ENCODE results near the gene EXOC6B.

Gene EXOC6B

DNA sequence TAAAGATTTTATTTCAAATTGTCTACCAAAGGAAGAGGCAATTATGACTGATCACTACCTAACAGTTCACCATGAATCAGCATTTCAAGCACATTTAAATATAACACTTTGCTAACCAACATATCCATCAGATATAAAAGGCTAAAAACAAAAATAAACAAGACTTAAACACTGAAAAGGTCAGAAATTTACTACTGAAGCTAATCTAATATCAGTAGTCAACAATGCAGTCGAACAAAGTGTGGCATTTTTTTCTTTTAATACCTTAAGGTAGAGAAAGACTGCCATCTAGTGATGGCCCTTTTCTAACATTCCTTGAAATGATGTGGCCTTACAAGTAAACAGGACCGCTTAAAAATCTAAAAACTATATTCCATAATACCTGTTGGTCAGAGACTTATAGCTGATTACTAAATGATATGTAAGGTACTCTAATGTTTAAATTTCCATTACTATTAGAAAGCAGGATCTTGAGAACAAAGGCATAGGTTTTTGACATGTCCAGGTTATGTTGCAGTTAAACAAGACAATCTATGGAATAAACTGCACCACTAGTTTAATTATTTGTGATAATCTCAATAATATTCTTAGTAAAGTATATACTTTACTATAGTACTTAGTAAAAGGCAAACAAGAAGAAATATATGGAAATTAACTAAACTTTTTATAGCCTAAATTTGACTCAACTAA is 80.0 kb downstream of the EXOC6B start:
- ChIA-PET POLR2A (interaction anchor here (0.5 kb wide), 1 partner anchor 353 kb away, joined by 3 read pairs; no protein-coding TSS in a partner anchor), CTCF (interaction anchor here (1.0 to 1.7 kb wide), 10 partner anchors 8 to 1199 kb away, joined by 3 to 7 read pairs (median 4); no protein-coding TSS in a partner anchor)
- peak; percentile 12 for DNase-seq (ENCODE audit: extremely low spot score)
- TF ChIP-seq, protein P1, sequence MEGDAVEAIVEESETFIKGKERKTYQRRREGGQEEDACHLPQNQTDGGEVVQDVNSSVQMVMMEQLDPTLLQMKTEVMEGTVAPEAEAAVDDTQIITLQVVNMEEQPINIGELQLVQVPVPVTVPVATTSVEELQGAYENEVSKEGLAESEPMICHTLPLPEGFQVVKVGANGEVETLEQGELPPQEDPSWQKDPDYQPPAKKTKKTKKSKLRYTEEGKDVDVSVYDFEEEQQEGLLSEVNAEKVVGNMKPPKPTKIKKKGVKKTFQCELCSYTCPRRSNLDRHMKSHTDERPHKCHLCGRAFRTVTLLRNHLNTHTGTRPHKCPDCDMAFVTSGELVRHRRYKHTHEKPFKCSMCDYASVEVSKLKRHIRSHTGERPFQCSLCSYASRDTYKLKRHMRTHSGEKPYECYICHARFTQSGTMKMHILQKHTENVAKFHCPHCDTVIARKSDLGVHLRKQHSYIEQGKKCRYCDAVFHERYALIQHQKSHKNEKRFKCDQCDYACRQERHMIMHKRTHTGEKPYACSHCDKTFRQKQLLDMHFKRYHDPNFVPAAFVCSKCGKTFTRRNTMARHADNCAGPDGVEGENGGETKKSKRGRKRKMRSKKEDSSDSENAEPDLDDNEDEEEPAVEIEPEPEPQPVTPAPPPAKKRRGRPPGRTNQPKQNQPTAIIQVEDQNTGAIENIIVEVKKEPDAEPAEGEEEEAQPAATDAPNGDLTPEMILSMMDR (IDR thresholded peaks at IDR 0.05; ENCODE audit: control extremely low read depth, extremely low read depth, low read depth, missing control alignments): peak; percentile 47

DNA sequence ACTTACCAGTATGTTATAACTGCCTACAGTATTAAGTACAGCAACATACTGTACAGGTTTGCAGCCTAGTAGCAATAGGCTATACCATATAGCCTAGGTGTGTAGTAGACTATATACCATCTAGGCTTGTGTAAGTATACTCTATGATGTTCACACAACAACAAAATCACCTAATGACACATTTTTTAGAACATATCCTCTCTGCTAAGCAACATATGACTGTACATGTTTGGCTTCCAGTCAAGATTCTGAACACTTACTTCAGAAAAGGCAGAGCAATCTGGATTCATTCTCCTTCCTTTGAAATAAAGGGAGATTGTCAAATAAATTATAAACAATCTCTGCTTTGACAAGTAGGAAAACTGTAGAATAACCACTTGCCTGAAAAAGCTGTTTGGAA is 81.8 kb downstream of the EXOC6B start:
- ChIA-PET CTCF (interaction anchor here (1.4 kb wide), 1 partner anchor 820 kb away, joined by 4 read pairs; no protein-coding TSS in a partner anchor), POLR2A (no interaction called here)
- DNase-seq (ENCODE audit: extremely low spot score): no peak
- TF ChIP-seq, protein P1 (IDR thresholded peaks at IDR 0.05; ENCODE audit: control extremely low read depth, extremely low read depth, low read depth, missing control alignments): no peak

DNA sequence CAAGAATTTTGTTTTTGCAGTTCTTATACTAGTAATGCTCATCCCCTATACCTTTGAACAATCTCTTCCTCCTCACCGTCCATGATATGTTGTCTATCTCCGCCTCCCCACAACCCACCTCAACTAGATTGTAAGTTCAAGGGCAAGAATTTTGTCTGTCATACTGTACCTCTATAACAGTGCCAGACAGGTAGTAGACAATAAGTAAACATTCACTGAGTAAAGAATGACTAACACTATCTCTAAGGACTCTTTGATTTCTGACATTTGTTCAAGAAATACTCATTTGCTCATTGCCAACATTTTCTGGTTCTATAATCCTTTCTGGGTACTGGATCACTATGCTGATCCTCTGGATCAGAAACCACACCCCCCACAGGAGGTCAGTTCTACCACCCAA is 82.4 kb downstream of the EXOC6B start:
- ChIA-PET POLR2A (no interaction called here), CTCF (no interaction called here)
- TF ChIP-seq, protein P1 (IDR thresholded peaks at IDR 0.05; ENCODE audit: control extremely low read depth, extremely low read depth, low read depth, missing control alignments): no peak
- DNase-seq (ENCODE audit: extremely low spot score): no peak

DNA sequence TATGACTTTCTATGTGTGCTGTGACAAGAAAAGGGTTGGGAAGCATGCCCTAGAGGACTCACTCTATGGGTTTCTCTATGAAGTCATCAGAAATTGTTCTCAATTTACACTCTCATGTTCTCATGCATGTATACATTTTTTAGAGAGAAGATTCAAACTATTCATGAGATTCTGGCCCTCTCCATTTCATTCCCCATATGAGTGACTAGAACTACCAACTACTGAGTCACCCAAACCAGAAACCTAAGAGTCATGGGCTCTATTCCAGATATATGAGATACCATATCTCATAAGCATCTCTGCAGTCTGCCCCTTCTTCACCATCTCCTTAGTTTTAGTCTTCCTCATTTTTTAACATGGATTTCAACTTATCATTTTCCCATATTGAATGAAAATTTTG is 87.7 kb downstream of the EXOC6B start:
- POLR2A ChIA-PET: no interaction called here
- TF ChIP-seq, protein P1 (IDR thresholded peaks at IDR 0.05; ENCODE audit: control extremely low read depth, extremely low read depth, low read depth, missing control alignments): no peak
- no peak for DNase-seq (ENCODE audit: extremely low spot score)
- CTCF ChIA-PET: no interaction called here

DNA sequence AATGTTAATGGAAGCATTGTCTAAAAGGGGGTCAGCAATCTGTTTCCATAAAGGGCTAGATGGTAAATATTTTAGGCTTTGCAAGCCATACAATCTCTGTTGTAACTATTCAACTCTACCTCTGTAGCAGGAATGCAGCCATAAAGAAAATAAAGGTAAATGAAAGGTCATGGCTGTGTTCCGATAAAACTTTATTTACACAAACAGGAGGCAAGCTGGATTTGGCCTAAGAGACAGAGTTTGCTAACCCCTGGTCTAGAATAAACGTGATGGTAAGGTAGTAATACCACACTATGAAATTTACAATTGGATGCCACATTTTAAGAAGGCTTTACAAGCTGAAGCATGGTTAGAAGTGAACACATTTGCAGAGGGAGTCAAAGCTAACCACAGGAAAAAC is 91.4 kb downstream of the EXOC6B start:
- POLR2A ChIA-PET: no interaction called here
- TF ChIP-seq, protein P1 (IDR thresholded peaks at IDR 0.05; ENCODE audit: control extremely low read depth, extremely low read depth, low read depth, missing control alignments): no peak
- CTCF ChIA-PET: interaction anchor here (1.2 kb wide), 3 partner anchors 12 to 87 kb away, joined by 3 read pairs; no protein-coding TSS in a partner anchor
- no peak for DNase-seq (ENCODE audit: extremely low spot score)

DNA sequence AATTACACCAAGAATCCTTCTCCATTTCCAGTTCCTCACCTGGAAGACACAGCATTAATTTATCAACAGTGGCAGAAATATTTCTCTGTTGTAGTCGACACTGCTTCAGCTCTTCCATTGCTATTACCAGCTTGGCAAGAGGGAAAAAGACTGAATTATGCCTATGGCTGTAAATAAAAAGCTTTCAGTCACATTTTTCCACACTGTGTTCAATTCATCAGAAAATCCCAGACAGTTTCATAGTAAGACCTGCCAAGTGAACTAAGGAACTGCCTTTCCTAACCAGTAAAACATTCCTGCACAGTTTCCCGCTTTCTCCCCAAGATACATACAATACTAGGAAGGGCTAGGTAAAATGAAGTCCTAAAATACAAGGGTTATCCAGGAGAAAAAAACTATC is 94.7 kb downstream of the EXOC6B start:
- no peak for DNase-seq (ENCODE audit: extremely low spot score)
- TF ChIP-seq, protein P1 (IDR thresholded peaks at IDR 0.05; ENCODE audit: control extremely low read depth, extremely low read depth, low read depth, missing control alignments): no peak
- POLR2A ChIA-PET: no interaction called here
- CTCF ChIA-PET: no interaction called here

Measured in GM10248 (cell line).